Activated naive CD4-positive, alpha-beta T cell treated with anti-CD3 and anti-CD28 coated beads, Interleukin-2, amount 50 U/mL, for 24 hours (primary cell): Measurements from ENCODE around the gene SREBF2.
"Not testable (repeated sequence)": the region's sequence is repeated elsewhere in the genome, so short reads cannot be mapped to it uniquely, and the experiment has no call there.

ENCODE experiments used
- H3K27ac Mint-ChIP-seq: one replicate; pipeline ENCODE4 v1.8.0; 2021; ENCODE audit warnings: mild to moderate bottlenecking, mixed read lengths
- H3K27me3 Mint-ChIP-seq: one replicate; pipeline ENCODE4 v1.8.0; 2021; ENCODE audit warnings: mixed read lengths
- H3K36me3 Mint-ChIP-seq: one replicate; pipeline ENCODE4 v1.8.0; 2021; ENCODE audit warnings: mixed read lengths
- H3K4me1 Mint-ChIP-seq: one replicate; pipeline ENCODE4 v1.8.0; 2021; ENCODE audit warnings: mixed read lengths
- H3K4me3 Mint-ChIP-seq: one replicate; pipeline ENCODE4 v1.8.0; 2021; ENCODE audit warnings: mild to moderate bottlenecking, mixed read lengths
- H3K9me3 Mint-ChIP-seq: one replicate; pipeline ENCODE4 v1.8.0; 2021; ENCODE audit warnings: mixed read lengths

Gene SREBF2

GRCh38 chr22:41831383-41831782, 1.5 kb upstream of the SREBF2 start:
- H3K9me3 Mint-ChIP-seq = no peaks in the 10 kb centered on the region
- peaks cover 9% of the 10 kb centered on the region for H3K36me3 Mint-ChIP-seq
- peaks cover 39% of the 10 kb centered on the region for H3K4me1 Mint-ChIP-seq
- H3K27me3 Mint-ChIP-seq = no peaks in the 10 kb centered on the region
- peak overlapping the region; percentile 91 for H3K4me3 Mint-ChIP-seq
- peak overlapping the region; percentile 99 for H3K27ac Mint-ChIP-seq

- Mint-ChIP-seq H3K4me1 (peaks cover 46% of the 10 kb centered on the region), H3K27ac (peak overlapping the region; percentile 99), H3K4me3 (peak overlapping the region; percentile 91), H3K27me3 (no peaks in the 10 kb centered on the region), H3K36me3 (peaks cover 15% of the 10 kb centered on the region), H3K9me3 (no peaks in the 10 kb centered on the region)
These were observed 915 bp upstream of the SREBF2 start for GRCh38 chr22:41831828-41832552.

- Mint-ChIP-seq H3K9me3 (no peaks in the 10 kb centered on the region), H3K27ac (peak overlapping the region; percentile 95), H3K4me3 (peak overlapping the region; percentile 97), H3K27me3 (no peaks in the 10 kb centered on the region), H3K4me1 (peaks cover 54% of the 10 kb centered on the region), H3K36me3 (peaks cover 20% of the 10 kb centered on the region)
These were observed 582 bp downstream of the SREBF2 start for GRCh38 chr22:41833369-41834004.

- Mint-ChIP-seq H3K4me3 (peak overlapping the region; percentile 97), H3K36me3 (peaks cover 24% of the 10 kb centered on the region), H3K4me1 (peaks cover 59% of the 10 kb centered on the region), H3K27me3 (no peaks in the 10 kb centered on the region), H3K27ac (peak overlapping the region; percentile 95), H3K9me3 (no peaks in the 10 kb centered on the region)
These were observed 1.4 kb downstream of the SREBF2 start for GRCh38 chr22:41834005-41834944.

- H3K4me1 Mint-ChIP-seq = peaks cover 66% of the 10 kb centered on the region
- not testable (repeated sequence) for H3K4me3 Mint-ChIP-seq, H3K9me3 Mint-ChIP-seq, H3K27me3 Mint-ChIP-seq
- H3K27ac Mint-ChIP-seq = peak overlapping the region; percentile 62
- H3K36me3 Mint-ChIP-seq = peaks cover 28% of the 10 kb centered on the region
These were observed 2.6 kb downstream of the SREBF2 start for GRCh38 chr22:41835462-41835861.

- Mint-ChIP-seq H3K4me3 (no peak overlapping the region), H3K36me3 (peaks cover 33% of the 10 kb centered on the region), H3K9me3 (no peaks in the 10 kb centered on the region), H3K27me3 (no peaks in the 10 kb centered on the region), H3K4me1 (peaks cover 66% of the 10 kb centered on the region), H3K27ac (peak overlapping the region; percentile 68)
These were observed 3.6 kb downstream of the SREBF2 start for GRCh38 chr22:41836551-41836950.

- no peaks in the 10 kb centered on the region for H3K9me3 Mint-ChIP-seq
- H3K4me3 Mint-ChIP-seq = no peak overlapping the region
- peaks cover 34% of the 10 kb centered on the region for H3K36me3 Mint-ChIP-seq
- H3K27ac Mint-ChIP-seq = peak overlapping the region; percentile 85
- H3K27me3 Mint-ChIP-seq = no peaks in the 10 kb centered on the region
- peaks cover 72% of the 10 kb centered on the region for H3K4me1 Mint-ChIP-seq
These were observed 6.1 kb downstream of the SREBF2 start for GRCh38 chr22:41838842-41839618.

- Mint-ChIP-seq H3K4me1 (peaks cover 73% of the 10 kb centered on the region), H3K36me3 (peaks cover 34% of the 10 kb centered on the region), H3K9me3 (no peaks in the 10 kb centered on the region), H3K27me3 (no peaks in the 10 kb centered on the region), H3K4me3 (no peak overlapping the region), H3K27ac (peak overlapping the region; percentile 62)
These were observed 7.3 kb downstream of the SREBF2 start for GRCh38 chr22:41840216-41840615.

- peaks cover 77% of the 10 kb centered on the region for H3K4me1 Mint-ChIP-seq
- H3K36me3 Mint-ChIP-seq = peaks cover 29% of the 10 kb centered on the region
- H3K9me3 Mint-ChIP-seq = no peaks in the 10 kb centered on the region
- H3K27me3 Mint-ChIP-seq = no peaks in the 10 kb centered on the region
- H3K4me3 Mint-ChIP-seq = no peak overlapping the region
- peak overlapping the region; percentile 56 for H3K27ac Mint-ChIP-seq
These were observed 8.3 kb downstream of the SREBF2 start for GRCh38 chr22:41841085-41841712.

GRCh38 chr22:41842996-41843970, 10.4 kb downstream of the SREBF2 start:
- Mint-ChIP-seq H3K4me3 (peak overlapping the region; percentile 44), H3K27ac (peak overlapping the region; percentile 89), H3K9me3 (no peaks in the 10 kb centered on the region), H3K36me3 (peaks cover 21% of the 10 kb centered on the region), H3K4me1 (peaks cover 77% of the 10 kb centered on the region), H3K27me3 (no peaks in the 10 kb centered on the region)

GRCh38 chr22:41844036-41844435, 11.1 kb downstream of the SREBF2 start:
- Mint-ChIP-seq H3K36me3 (peaks cover 19% of the 10 kb centered on the region), H3K4me3 (no peak overlapping the region)

GRCh38 chr22:41844513-41844912, 11.6 kb downstream of the SREBF2 start:
- no peaks in the 10 kb centered on the region for H3K9me3 Mint-ChIP-seq
- H3K4me1 Mint-ChIP-seq = peaks cover 76% of the 10 kb centered on the region

More at GRCh38 chr22:41844036-41844435, 11.1 kb downstream of the SREBF2 start:
- Mint-ChIP-seq H3K4me1 (peaks cover 77% of the 10 kb centered on the region), H3K27me3 (no peaks in the 10 kb centered on the region), H3K27ac (peak overlapping the region; percentile 84), H3K9me3 (no peaks in the 10 kb centered on the region)

GRCh38 chr22:41845380-41846267, 12.7 kb downstream of the SREBF2 start:
- Mint-ChIP-seq H3K4me1 (peaks cover 71% of the 10 kb centered on the region), H3K27me3 (no peaks in the 10 kb centered on the region), H3K4me3 (no peak overlapping the region), H3K36me3 (peaks cover 12% of the 10 kb centered on the region), H3K27ac (peak overlapping the region; percentile 87), H3K9me3 (no peaks in the 10 kb centered on the region)

More at GRCh38 chr22:41844513-41844912, 11.6 kb downstream of the SREBF2 start:
- Mint-ChIP-seq H3K27me3 (no peaks in the 10 kb centered on the region), H3K27ac (peak overlapping the region; percentile 84), H3K4me3 (no peak overlapping the region), H3K36me3 (peaks cover 16% of the 10 kb centered on the region)
